G401 (cell line): ENCODE results near the gene NHLRC2. TPM values are rescaled to one million over a fixed set of nuclear protein-coding genes. Genes with fewer than 3 reads are reported as not detected.

Source experiments
- DNase-seq: peaks from one replicate; pipeline ENCODE4 v3.0.0-alpha.2; 2015; ENCODE audit warnings: low spot score
- in situ Hi-C: cut with HindIII; loops from 2 replicates; pipeline ENCODE4 v1.10.0; 2016; ENCODE audit warnings: low sequenced_read_pairs, mixed read lengths
- total RNA-seq: library from RNA; depleted of rRNA; stranded (reverse); fragments of >200 nt; shearing (Covaris generic); gene quantifications from 2 replicates; pipeline ENCODE4 v1.2.3, GENCODE V29; 2014

Gene NHLRC2
- total RNA-seq, 1 experiment from 2014 or later = 12.3 TPM

DNA sequence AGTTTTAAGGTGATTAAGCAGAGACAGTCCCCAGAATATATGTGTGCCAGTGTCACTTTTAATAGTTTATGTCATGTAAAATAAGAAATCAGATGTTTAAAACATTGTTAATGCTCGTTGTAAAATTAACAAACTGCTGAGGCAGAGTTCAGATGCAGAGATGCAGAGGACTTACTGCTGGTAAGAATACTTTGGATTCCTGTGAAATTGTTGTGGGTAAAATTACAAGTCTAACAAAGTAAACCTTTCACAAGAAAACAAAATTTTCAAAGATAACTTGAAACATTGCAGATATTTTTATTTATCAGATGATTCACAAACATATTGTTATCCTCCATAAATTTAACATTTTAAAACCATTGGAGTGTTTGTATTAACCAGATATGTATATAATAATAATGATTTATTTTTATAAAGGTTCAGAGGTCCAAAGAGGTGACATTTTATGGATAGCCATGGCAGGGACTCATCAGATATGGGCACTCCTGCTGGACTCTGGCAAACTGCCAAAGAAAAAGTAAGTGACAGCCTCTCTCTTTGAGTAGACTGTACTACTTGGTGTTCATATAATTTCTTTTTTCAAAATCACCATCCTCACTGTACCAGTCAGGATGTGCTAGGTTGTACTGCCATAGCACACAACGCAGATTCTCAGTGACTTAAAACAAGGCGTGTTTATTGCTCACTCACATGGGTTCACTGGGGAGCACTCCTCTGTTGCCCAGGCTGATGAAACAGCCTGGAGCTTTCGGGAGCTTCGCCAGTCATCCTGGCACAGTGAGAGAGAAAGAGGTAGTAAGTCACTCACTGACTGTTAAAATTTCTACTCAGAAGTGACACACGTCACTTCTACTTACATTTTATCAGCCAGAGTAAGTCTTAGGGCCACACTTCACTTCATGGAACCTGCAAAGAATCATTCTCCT lies 43.5 kb downstream of the NHLRC2 start:
- in situ Hi-C loops = no loop called here
- peak; percentile 33 for DNase-seq

- in situ Hi-C loops = no loop called here
- DNase-seq = no peak
Measured at GRCh38 chr10:113899952-113900598, 45.6 kb downstream of the NHLRC2 start.

DNA sequence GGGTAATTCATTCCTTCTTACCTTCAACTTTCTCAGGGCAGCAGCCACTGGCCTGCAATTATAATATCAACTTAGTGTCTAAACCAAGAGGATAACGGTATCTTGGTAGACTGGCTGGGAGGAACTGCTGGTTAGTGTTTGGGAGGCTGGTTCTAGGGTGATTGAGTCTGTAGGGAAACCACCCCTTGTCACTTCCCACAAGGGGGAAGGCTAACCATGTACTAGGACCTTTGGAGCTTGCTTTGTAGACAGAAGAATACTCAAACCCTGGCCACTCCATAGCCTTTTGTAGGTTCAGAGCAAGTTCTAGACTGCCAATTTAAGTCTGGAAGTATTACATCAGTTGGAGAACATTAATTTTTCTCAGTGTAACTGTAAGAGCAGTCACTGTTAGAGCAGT lies 51.3 kb downstream of the NHLRC2 start:
- no peak for DNase-seq
- in situ Hi-C loops = no loop called here

DNA sequence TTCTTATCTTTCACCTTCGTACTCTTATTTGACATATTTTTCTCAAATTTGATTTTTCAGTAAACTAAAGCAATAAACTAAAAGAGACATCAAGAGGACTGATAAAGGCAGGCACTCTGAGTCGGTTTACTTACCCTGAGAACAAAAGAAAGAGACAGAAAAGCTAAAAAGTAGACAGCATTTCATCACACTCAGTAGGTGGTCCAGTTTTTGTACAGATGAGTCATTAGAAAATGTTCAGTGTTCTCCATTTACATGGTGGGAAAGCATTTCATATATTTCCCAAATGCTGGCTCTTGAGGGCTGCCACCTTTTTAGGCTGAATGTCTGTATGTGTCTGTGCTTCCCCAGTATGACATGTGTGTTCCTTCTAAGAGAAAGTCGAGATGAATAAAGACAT lies 52.7 kb downstream of the NHLRC2 start:
- DNase-seq = no peak
- in situ Hi-C loops = no loop called here

GRCh38 chr10:113908236-113908635 lies 53.8 kb downstream of the NHLRC2 start:
- no peak for DNase-seq
- in situ Hi-C loops = no loop called here

GRCh38 chr10:113911113-113911512 lies 56.7 kb downstream of the NHLRC2 start:
- no peak for DNase-seq
- in situ Hi-C loops = no loop called here

GRCh38 chr10:113911839-113912238 lies 57.4 kb downstream of the NHLRC2 start:
- no peak for DNase-seq
- in situ Hi-C loops = no loop called here

GRCh38 chr10:113912582-113912981 lies 58.1 kb downstream of the NHLRC2 start:
- in situ Hi-C loops = no loop called here
- no peak for DNase-seq

DNA sequence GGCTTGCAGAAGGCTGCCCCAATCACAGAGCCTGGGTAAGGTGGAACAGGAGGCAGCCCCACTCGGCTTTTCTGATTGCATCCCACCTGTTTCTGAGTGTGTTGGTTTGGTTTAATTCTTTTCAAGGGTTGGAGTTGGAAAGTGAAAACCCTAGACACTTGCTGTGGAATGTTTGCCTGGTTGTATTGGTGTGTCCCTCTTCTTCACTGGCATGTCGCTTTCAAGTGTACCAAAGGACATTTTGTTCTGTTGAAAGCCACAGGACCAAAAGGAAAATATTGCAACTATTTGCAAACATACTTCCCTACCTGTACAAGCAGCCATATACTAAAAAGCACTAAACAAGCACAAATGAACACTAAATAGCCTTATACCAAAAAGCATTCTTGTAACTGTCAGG lies 60.5 kb downstream of the NHLRC2 start:
- in situ Hi-C loops = no loop called here
- no peak for DNase-seq

- no peak for DNase-seq
- in situ Hi-C loops = no loop called here
Measured at GRCh38 chr10:113915540-113915939, 61.1 kb downstream of the NHLRC2 start.

- no peak for DNase-seq
- in situ Hi-C loops = no loop called here
Measured at GRCh38 chr10:113916053-113916452, 61.6 kb downstream of the NHLRC2 start.

DNA sequence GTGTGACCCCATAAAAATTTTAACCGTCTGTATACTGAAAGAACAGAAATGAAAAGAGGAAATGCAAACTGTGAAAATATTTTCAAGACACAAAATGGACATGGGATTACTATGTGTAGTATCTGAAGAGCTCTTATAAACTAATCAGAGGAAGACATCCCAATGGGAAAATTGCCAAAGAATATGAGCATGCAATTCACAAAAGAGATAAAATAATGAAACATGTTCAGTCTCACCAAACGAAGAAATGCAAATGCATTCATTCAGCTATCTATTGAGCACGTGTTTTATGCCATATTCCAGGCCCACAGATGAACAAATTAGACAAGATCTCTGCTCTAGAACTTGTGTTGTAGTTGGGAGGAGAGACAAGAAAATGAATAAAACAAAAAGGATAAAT lies 63.2 kb downstream of the NHLRC2 start:
- DNase-seq = no peak
- in situ Hi-C loops = no loop called here

- DNase-seq = no peak
- in situ Hi-C loops = no loop called here
Measured at GRCh38 chr10:113920114-113920513, 65.7 kb downstream of the NHLRC2 start.

DNA sequence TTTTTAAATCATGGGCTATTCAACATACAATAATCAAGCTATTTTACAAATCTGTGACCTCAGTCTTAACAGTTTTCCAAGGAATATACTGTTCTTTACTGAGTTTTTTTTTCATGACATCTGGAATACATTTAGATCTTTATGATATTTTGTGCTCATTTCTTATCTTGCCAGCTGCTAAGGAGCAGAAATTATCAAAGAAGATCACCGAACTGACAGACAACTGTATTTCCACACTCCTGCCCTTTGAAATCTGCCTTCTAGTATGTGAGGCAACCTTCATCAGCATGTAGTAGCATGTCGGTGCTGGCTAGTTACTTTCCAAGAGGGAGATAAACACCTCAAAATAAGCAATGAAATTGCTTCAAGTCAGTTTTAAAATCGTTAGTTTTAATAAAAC lies 66.4 kb downstream of the NHLRC2 start:
- no peak for DNase-seq
- in situ Hi-C loops = no loop called here

- no peak for DNase-seq
- in situ Hi-C loops = no loop called here
Measured at GRCh38 chr10:113921561-113922370, 67.3 kb downstream of the NHLRC2 start.

DNA sequence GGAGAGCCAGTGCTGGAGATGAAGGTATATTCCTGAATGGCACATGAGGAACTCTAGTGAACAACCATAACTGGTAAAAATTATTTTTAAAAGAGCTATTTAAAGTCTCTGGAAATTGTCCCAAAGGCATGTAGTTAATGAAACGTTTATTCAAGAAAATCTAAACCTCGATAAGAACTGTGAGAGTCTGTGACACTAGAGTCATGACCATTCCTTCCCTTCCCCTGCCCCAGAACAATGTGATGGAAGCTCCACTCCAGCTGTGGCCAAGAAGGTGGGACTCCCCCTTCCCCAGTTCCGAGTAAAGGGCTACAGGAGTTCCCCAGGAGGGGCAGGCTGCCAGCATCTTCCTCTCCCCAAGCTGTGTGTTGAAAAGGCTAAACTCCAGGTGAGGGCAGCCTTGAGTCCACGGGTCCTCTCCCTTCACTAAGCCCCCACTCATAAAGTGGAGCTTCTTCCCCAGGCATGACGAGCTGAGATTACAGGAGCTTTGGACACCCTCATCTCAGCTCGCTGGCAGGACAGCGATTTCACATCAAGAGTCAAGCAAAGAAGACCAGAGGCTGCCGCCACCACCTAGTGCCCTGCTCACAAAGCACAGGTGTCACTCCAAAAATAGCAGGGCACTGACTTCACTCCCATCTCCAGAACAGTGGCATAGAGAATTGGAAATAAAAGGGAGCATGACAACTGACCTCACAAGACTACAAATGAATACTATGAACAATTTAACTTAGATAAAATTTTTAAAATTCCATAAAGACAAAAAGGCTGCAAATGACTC lies 68.5 kb downstream of the NHLRC2 start:
- in situ Hi-C loops = no loop called here
- peak; percentile 18 for DNase-seq

- DNase-seq = no peak
- in situ Hi-C loops = no loop called here
Measured at GRCh38 chr10:113924186-113924585, 69.7 kb downstream of the NHLRC2 start.

- DNase-seq = no peak
- in situ Hi-C loops = no loop called here
Measured at GRCh38 chr10:113924664-113925063, 70.2 kb downstream of the NHLRC2 start.

- no peak for DNase-seq
- in situ Hi-C loops = no loop called here
Measured at GRCh38 chr10:113927440-113927839, 73.0 kb downstream of the NHLRC2 start.
